GM12875 (cell line): ENCODE data around the gene TPP1.

Source experiments
- H3K4me3 ChIP-seq: one replicate; pipeline ENCODE4 v1.5.1; 2011; ENCODE audit warnings: low read depth, low read length, control low read depth
- TF ChIP-seq, protein P1 (sequence below): IDR thresholded peaks from 2 replicates; pipeline ENCODE4 v1.5.1; 2011; ENCODE audit warnings: low read depth, mild to moderate bottlenecking, control low read depth, inconsistent platforms, low read length, moderate library complexity, borderline replicate concordance; ENCODE audit not compliant: insufficient read depth

The TPP1 gene

DNA sequence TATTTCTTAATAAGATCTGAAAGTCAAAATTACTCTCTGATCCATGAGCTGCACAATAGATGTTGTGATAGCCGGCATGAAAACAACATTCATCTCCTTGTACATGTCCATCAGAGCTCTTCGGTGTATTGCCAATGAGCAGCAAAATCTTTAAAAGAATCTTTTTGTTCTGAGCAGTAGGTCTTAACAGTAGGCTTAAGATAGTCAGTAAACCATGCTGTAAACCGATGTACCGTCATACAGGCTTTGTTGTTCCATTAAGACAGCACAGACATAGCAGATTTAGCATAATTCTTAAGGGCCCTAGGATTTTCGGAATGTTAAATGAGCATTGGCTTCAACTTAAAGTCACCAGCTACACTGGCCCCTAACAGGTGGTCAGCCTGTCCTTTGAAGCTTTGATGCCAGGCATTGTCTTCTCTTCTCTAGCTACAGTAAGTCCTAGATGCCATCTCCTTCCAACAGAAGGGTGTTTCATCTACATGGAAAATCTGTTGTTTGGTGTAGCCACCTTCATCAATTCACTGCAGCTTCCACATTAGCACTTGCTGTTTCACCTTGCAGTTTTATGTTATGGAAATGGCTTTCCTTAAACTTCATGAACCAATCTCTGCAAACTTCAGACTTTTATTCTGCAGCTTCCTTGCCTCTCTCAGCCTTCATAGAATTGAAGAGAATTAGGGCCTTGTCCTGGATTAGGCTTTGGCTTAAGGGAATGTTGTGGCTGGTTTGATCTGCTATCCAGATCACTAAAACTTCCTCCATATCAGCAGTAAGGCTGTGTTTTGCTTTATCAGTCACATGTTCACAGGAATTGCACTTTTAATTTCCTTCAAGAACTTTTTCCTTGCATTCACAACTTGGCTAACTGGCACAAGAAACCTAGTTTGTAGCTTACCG, 44.2 kb downstream of the TPP1 start:
- TF ChIP-seq, protein P1, sequence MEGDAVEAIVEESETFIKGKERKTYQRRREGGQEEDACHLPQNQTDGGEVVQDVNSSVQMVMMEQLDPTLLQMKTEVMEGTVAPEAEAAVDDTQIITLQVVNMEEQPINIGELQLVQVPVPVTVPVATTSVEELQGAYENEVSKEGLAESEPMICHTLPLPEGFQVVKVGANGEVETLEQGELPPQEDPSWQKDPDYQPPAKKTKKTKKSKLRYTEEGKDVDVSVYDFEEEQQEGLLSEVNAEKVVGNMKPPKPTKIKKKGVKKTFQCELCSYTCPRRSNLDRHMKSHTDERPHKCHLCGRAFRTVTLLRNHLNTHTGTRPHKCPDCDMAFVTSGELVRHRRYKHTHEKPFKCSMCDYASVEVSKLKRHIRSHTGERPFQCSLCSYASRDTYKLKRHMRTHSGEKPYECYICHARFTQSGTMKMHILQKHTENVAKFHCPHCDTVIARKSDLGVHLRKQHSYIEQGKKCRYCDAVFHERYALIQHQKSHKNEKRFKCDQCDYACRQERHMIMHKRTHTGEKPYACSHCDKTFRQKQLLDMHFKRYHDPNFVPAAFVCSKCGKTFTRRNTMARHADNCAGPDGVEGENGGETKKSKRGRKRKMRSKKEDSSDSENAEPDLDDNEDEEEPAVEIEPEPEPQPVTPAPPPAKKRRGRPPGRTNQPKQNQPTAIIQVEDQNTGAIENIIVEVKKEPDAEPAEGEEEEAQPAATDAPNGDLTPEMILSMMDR = no peak
- H3K4me3 ChIP-seq = no peak overlapping the region

DNA sequence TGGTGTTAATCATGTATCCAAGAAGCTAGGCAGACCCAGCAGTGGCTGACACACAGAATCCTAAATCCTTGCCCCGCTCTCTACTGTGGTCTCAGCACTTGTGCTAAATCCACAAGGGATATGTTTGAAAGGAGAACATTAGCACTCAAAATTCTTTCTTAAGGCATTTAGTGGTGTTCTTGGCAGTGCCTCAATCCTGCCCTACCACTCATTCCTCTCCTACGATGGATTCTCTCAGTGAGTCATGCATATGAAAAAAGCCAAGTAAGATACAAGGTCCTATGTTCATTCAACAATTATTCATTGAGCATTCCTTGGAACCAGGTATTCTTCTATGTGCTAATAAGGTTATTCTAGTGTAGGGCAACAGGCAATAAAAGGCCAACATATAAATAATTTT, 47.0 kb downstream of the TPP1 start:
- TF ChIP-seq, protein P1 = no peak
- H3K4me3 ChIP-seq = no peak overlapping the region

DNA sequence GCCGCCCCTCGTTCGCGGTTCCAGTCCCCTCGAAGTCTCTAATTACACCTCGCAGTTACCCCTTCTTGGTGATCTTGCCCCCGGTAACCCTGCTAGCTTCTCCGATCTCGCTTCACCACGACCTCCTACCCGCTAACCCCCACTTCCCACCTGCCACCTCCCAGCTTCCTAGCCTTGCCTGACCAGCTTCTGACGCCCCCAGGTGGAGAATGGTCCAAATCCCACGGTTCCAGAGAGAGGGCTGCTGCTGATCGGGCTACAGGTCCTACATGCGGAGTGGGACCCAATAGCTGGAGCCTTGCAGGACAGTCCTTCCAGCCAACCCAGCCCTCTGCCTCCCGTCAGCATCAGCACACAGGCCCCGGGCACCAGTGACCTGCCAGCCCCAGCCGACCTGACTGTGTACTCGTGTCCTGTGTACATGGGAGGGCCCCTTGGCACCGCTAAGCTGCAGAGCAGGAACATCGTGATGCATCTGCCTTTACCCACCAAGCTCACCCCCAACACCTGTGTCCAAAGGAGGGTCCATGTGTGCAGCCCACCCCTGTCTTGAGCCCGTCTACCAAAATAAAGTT, 47.7 kb downstream of the TPP1 start:
- TF ChIP-seq, protein P1 = no peak
- no peak overlapping the region for H3K4me3 ChIP-seq

DNA sequence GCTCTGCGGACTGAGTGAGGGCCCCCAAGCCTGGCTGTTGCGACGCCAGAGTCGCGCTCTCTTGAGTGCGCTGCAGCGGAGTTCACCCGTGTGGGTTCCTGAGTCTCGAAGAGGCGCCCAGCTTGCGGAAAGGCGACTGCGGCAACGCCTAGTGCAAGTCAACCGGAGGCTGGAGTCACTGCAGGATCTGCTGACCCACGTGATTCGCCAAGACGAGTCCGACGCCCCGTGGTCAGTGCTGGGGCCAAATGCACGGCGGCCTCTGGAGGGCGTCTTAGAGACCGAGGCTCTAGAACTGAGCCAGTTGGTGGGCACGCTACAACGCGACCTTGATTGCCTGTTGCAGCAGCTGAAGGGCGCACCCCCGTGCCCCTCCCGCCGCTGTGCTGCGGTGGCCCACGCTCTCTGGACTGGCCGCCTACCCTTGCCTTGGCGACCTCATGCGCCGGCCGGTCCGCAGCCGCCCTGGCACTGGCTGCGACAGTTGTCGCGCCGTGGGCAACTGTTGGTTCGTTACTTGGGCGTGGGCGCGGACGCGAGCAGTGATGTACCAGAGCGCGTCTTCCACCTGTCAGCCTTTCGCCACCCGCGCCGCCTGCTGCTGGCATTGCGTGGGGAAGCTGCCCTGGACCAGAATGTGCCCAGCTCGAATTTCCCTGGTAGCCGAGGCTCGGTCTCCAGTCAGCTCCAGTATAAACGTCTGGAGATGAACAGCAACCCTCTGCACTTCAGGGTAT, 48.4 kb downstream of the TPP1 start:
- H3K4me3 ChIP-seq = no peak overlapping the region
- TF ChIP-seq, protein P1 = no peak

DNA sequence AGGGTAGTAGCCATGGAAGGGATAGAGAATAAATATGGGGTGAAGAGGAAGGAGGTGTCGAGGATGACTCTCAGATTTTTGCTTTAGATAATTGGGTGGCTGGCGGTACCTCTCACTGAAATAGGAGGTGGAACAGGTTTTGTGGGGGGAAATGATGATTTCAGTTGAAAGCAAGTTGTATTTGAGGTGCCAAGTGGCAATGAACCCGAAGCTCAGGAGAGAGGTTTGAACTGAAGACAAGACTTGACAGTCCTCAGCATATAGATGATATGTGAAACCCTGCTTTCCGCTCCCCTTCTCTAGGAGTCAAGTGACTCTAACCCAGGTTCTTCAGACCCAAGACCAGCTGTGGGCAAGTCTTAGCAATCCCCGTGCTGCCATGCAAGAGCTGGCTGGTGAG, 49.5 kb downstream of the TPP1 start:
- TF ChIP-seq, protein P1 = no peak
- no peak overlapping the region for H3K4me3 ChIP-seq

DNA sequence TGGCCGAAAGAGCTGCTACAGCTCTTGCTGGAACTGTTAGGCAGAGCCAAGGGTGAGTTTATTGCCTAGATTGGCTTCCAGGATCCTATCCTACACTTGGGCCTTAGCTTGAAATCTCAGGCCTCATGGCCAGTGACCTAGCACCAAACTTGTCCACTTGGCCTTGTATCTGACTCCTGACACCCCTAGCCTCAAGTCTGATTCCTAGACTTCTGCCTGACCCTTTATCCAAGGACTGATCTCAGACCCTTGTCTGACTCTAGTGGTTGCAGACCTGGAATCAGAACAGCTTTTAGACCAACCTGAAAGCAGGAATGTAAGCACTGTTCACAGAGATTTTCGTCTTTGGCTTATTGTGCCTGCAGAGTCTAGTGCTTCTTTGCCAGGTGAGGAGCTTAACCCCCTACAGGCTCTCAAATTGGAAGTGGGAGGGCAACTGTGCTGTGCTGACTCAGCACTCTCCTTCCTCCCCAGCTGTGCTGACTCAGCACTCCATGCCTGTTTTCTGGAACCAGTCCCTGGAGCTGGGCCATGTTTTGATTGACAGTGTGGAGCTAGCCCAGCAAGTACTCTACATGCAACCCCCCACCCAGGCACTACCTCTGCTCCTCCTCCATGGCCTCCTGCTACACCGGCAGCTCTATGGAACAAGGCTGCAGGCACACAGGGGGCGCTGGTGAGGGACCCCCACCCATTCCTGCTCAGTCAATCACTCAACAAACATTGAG, 50.9 kb downstream of the TPP1 start:
- TF ChIP-seq, protein P1 = no peak
- H3K4me3 ChIP-seq = no peak overlapping the region
